Ishikawa (cell line): ENCODE data around the gene CNPY3.

ENCODE experiments used
- CEBPB ChIP-seq: IDR thresholded peaks from 2 replicates; pipeline ENCODE4 v1.6.1; 2012
- CREB1 ChIP-seq: IDR thresholded peaks from 2 replicates; pipeline ENCODE4 v1.6.1; 2012; ENCODE audit warnings: low read depth
- MAX ChIP-seq: IDR thresholded peaks from 2 replicates; pipeline ENCODE4 v1.6.1; 2012
- RAD21 ChIP-seq: IDR thresholded peaks from 2 replicates; pipeline ENCODE4 v1.6.1; 2012; ENCODE audit warnings: low read depth
- REST ChIP-seq: IDR thresholded peaks from 2 replicates; pipeline ENCODE4 v1.6.1; 2012; ENCODE audit warnings: low read depth, mild to moderate bottlenecking
- USF1 ChIP-seq: IDR thresholded peaks from 2 replicates; pipeline ENCODE4 v1.6.1; 2012

- TF ChIP-seq RAD21 (no peak), MAX (no peak), REST (no peak), CREB1 (no peak), CEBPB (no peak), USF1 (no peak)
These were observed 5.6 kb upstream of the CNPY3 start for GRCh38 chr6:42923666-42924065.
